Stimulated activated CD8-positive, alpha-beta memory T cell treated with anti-CD3 and anti-CD28 coated beads, Interleukin-15, amount 100 ng/mL, for 48 hours (primary cell): ENCODE results near the gene RAB36.

Experiments
- DNase-seq, 2 donors: peaks; one replicate each; pipeline ENCODE4 v3.0.0-alpha.2; 2020; ENCODE audit warnings: low read depth in 2 of 2

The RAB36 gene

GRCh38 chr22:23206915-23207314 lies 61.6 kb downstream of the RAB36 start:
- DNase-seq: no peak

- no peak for DNase-seq
These were observed 62.6 kb downstream of the RAB36 start for GRCh38 chr22:23207729-23208393.

GRCh38 chr22:23210428-23211170 lies 65.3 kb downstream of the RAB36 start:
- DNase-seq: no peak

GRCh38 chr22:23211622-23212021 lies 66.3 kb downstream of the RAB36 start:
- no peak for DNase-seq

- no peak for DNase-seq
These were observed 67.1 kb downstream of the RAB36 start for GRCh38 chr22:23212061-23213021.

GRCh38 chr22:23213022-23213555 lies 67.8 kb downstream of the RAB36 start:
- DNase-seq: no peak

- DNase-seq: no peak
These were observed 68.5 kb downstream of the RAB36 start for GRCh38 chr22:23213581-23214334.
